Breast epithelium (tissue), 3 donors: ENCODE data around the gene CIAO2B.

Experiments used
- POLR2A ChIP-seq: fragments of 450-650 bp; IDR thresholded peaks from one replicate; pipeline ENCODE4 v1.6.1; 2016; ENCODE audit warnings: antibody characterized with exemption, mild to moderate bottlenecking, moderate library complexity
- TF ChIP-seq, protein P1 (sequence below), 3 donors: fragments of 450-650 bp; IDR thresholded peaks; one replicate each; pipeline ENCODE4 v1.5.1; 2016 to 2017; ENCODE audit warnings: antibody characterized with exemption in 3 of 3, mild to moderate bottlenecking in 3 of 3, moderate library complexity in 3 of 3

DNA sequence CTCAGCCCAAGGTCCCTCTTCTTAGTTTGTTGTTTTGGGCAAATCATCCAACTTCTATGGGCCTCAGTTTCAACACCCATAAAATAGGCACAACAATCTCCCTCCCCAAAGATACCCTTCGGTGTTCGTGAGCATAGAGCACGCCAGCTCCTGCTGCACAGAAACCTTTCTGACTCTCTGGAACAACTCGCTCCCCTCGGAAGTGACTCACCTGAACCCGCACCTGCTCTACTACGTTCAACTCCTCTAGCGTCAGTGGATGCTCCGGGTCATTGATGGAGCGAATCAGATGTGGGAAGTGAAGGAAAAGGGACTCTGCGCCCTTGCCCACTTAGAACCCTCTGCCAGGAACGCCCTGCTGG is 445 bp downstream of the CIAO2B start:
- TF ChIP-seq, protein P1, sequence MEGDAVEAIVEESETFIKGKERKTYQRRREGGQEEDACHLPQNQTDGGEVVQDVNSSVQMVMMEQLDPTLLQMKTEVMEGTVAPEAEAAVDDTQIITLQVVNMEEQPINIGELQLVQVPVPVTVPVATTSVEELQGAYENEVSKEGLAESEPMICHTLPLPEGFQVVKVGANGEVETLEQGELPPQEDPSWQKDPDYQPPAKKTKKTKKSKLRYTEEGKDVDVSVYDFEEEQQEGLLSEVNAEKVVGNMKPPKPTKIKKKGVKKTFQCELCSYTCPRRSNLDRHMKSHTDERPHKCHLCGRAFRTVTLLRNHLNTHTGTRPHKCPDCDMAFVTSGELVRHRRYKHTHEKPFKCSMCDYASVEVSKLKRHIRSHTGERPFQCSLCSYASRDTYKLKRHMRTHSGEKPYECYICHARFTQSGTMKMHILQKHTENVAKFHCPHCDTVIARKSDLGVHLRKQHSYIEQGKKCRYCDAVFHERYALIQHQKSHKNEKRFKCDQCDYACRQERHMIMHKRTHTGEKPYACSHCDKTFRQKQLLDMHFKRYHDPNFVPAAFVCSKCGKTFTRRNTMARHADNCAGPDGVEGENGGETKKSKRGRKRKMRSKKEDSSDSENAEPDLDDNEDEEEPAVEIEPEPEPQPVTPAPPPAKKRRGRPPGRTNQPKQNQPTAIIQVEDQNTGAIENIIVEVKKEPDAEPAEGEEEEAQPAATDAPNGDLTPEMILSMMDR (IDR thresholded peaks at IDR 0.05), result no peak
- no peak for TF ChIP-seq POLR2A
